ENCODE data around the gene SKI. TPM values are rescaled to one million over a fixed set of nuclear protein-coding genes. Genes with fewer than 3 reads are reported as not detected.

The SKI gene
- total and polyA plus RNA-seq, 9 of the 15 experiments (the other 6 are each of a cell fraction or from before 2014, with no cell fraction given), result 0.10 to 60.5 (median 4.6) TPM

DNA sequence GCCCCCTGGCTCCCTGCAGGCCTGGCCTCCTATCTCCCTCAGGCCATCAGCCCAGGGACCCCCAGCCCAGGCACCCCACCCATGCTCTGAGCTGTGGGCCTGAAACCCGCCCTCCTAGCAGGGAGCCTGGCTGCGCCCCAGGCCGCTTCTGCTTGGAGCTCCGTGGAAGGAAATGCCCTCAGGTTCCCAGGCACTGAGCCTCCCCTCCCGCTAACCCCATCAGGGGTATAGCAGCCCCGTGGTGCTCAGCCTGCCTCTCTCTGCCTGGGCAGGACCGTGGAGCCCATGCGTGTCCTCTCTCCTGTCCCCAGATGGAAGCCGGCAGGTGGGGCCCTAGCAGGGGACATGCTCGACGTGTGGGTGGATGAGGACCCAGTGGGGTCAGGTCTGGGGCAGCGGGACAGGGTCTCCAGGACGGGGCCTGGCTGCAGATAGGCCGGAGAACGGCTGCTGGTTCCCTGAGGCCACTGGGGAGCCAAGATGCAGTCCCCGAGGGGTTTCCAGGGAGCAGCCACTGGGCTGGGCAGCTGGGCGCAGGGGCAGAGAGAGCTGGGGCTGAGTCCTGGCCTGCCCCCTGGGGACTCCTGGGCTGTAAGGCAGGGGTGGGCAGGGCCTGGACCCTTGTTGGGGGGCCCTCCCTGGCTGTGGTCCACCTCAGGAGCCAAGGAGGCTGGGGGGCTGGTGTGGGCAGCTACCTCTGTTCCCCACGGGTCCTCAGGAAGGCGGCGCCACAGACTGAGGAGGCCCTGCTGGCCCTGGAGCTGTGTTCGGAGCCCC is 87.7 kb downstream of the SKI start:
- no peak overlapping the region for H3K27ac ChIP-seq (ENCODE audit: extremely low read depth, low read depth, low read length)
- 55% methylated on average over 21 of the region's 21 CpGs for WGBS (ENCODE audit: insufficient coverage, low coverage, missing lambda C conversion rate)
- in situ Hi-C loops (cut with MboI), result no loop called here
- TF ChIP-seq NR3C1 (CRISPR knock-in tag; IDR thresholded peaks at IDR 0.05) (no peak), BRF1 (IDR thresholded peaks at IDR 0.05; ENCODE audit: borderline replicate concordance, extremely low read depth, insufficient read length) (no peak), KLF6 (CRISPR knock-in tag; IDR thresholded peaks at IDR 0.05; ENCODE audit: borderline replicate concordance) (no peak), HNRNPUL1 (IDR thresholded peaks at IDR 0.05; ENCODE audit: low read length) (no peak), ZNF644 (tag; IDR thresholded peaks at IDR 0.05; ENCODE audit: low read depth) (no peak), PYGO2 (tag; IDR thresholded peaks at IDR 0.05) (no peak), ZFP36 (IDR thresholded peaks at IDR 0.05; ENCODE audit: low read depth, low read length, partially characterized antibody) (no peak), MYBL2 (IDR thresholded peaks at IDR 0.05; ENCODE audit: low read depth) (no peak), MYBL2 (CRISPR knock-in tag; IDR thresholded peaks at IDR 0.05; ENCODE audit: borderline replicate concordance) (no peak), EGR1 (conservative IDR thresholded peaks at IDR 0.05) (peak; percentile 19; the same call in 1 of the 2 replicates), ZNF586 (CRISPR knock-in tag; conservative IDR thresholded peaks at IDR 0.05) (no peak), NCOR1 (IDR thresholded peaks at IDR 0.05) (no peak), POLR2G (IDR thresholded peaks at IDR 0.05; ENCODE audit: low read depth, low read length) (0 out of 2 replicates have a peak, but pooled peaks have one; percentile 20), RBM22 (IDR thresholded peaks at IDR 0.05; ENCODE audit: low read depth, low read length, poor library complexity, severe bottlenecking) (no peak), CC2D1A (IDR thresholded peaks at IDR 0.05) (no peak), ZFX (CRISPR knock-in tag; IDR thresholded peaks at IDR 0.05) (peak; percentile 46)
- TF ChIP-seq, protein P1, sequence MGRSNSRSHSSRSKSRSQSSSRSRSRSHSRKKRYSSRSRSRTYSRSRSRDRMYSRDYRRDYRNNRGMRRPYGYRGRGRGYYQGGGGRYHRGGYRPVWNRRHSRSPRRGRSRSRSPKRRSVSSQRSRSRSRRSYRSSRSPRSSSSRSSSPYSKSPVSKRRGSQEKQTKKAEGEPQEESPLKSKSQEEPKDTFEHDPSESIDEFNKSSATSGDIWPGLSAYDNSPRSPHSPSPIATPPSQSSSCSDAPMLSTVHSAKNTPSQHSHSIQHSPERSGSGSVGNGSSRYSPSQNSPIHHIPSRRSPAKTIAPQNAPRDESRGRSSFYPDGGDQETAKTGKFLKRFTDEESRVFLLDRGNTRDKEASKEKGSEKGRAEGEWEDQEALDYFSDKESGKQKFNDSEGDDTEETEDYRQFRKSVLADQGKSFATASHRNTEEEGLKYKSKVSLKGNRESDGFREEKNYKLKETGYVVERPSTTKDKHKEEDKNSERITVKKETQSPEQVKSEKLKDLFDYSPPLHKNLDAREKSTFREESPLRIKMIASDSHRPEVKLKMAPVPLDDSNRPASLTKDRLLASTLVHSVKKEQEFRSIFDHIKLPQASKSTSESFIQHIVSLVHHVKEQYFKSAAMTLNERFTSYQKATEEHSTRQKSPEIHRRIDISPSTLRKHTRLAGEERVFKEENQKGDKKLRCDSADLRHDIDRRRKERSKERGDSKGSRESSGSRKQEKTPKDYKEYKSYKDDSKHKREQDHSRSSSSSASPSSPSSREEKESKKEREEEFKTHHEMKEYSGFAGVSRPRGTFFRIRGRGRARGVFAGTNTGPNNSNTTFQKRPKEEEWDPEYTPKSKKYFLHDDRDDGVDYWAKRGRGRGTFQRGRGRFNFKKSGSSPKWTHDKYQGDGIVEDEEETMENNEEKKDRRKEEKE (IDR thresholded peaks at IDR 0.05; ENCODE audit: borderline replicate concordance in 1 of 2, control insufficient read depth in 1 of 2, low read depth in 2 of 2, low read length in 1 of 2), result no peak
- TF ChIP-seq, protein P2, sequence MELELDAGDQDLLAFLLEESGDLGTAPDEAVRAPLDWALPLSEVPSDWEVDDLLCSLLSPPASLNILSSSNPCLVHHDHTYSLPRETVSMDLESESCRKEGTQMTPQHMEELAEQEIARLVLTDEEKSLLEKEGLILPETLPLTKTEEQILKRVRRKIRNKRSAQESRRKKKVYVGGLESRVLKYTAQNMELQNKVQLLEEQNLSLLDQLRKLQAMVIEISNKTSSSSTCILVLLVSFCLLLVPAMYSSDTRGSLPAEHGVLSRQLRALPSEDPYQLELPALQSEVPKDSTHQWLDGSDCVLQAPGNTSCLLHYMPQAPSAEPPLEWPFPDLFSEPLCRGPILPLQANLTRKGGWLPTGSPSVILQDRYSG (tag; conservative IDR thresholded peaks at IDR 0.05; ENCODE audit: low read depth), result no peak

More for the DNA sequence above, 87.7 kb downstream of the SKI start:
- FAIRE-seq, result peak; percentile 23
- intact Hi-C loops (cut with micrococcal nuclease), result loop anchor here (5.0 to 10.0 kb wide), 2 partner anchors 59 to 119 kb away; no protein-coding TSS in a partner anchor
- peaks cover under 1% of the 10 kb centered on the region; the same call in 1 of the 3 replicates for H3K36me3 ChIP-seq (ENCODE audit: control insufficient read depth, insufficient read depth, low read length)
- no peaks in the 10 kb centered on the region for H3K79me2 ChIP-seq (ENCODE audit: control insufficient read depth, insufficient read depth, low read length)
- ChIA-PET CTCF (ENCODE audit: low intra/inter-chr PET ratio) (interaction anchor here (1.7 kb wide), 1 partner anchor 120 kb away, joined by 8 read pairs; no protein-coding TSS in a partner anchor), POLR2A (interaction anchor here (0.5 to 1.9 kb wide), 4 partner anchors 41 to 124 kb away, joined by 3 to 4 read pairs (median 4); no protein-coding TSS in a partner anchor)
- H3K4me1 ChIP-seq (replicated peaks in 1 of 2; ENCODE audit: control insufficient read depth in 2 of 2, insufficient read depth in 2 of 2, low read length in 2 of 2), result peaks cover 10 to 88% of the 10 kb centered on the region in 2 experiments; a peak in 4 of 5 replicates
- no peak overlapping the region; the same call in 1 of the 2 replicates for H3K4me3 ChIP-seq
- BruUV-seq (replicated peaks), result no TSS peak
- H3K27me3 ChIP-seq (ENCODE audit: control insufficient read depth in 2 of 2, insufficient read depth in 2 of 2, low read length in 2 of 2), result peaks cover 26 to 35% of the 10 kb centered on the region in 2 experiments; a peak in 4 of 5 replicates
- peak overlapping the region; percentile 54; the same call in 1 of the 2 replicates for H3K4me2 ChIP-seq (ENCODE audit: insufficient read depth, low read length)
- no peaks in the 10 kb centered on the region for H3K9me3 ChIP-seq (replicated peaks; ENCODE audit: control insufficient read depth, insufficient read depth, low read depth, low read length)
- no peaks in the 10 kb centered on the region for H4K20me1 ChIP-seq (replicated peaks; ENCODE audit: control insufficient read depth, insufficient read depth, low read length)
- peak in 2 of 4 experiments; percentile 38 to 40 for DNase-seq (ENCODE audit: extremely low read depth in 1 of 4, low spot score in 3 of 4)
- no peak for ATAC-seq
- peak overlapping the region; percentile 39 to 70; a peak in 3 of 4 replicates for H3K9ac ChIP-seq (ENCODE audit: insufficient read depth in 1 of 2, low read depth in 2 of 2, low read length in 2 of 2)
- peak overlapping the region; percentile 69 for H2AFZ ChIP-seq (ENCODE audit: low read depth, low read length)
- no peaks in the 10 kb centered on the region for H3K9me1 ChIP-seq (ENCODE audit: control insufficient read depth, insufficient read depth, low read length)

Data from K562 (cell line).